CD14-positive monocyte (primary cell): ENCODE results near the gene NPAT. TPM values are rescaled to one million over a fixed set of nuclear protein-coding genes. Genes with fewer than 3 reads are reported as not detected.

Experiments used
- DNase-seq, 3 donors: peaks; one replicate each; pipeline ENCODE4 v3.0.0-alpha.2; 2011 to 2022
- H2AFZ ChIP-seq: 2 replicates; pipeline ENCODE4 v1.6.0; 2012; ENCODE audit warnings: mild to moderate bottlenecking, low read depth, low read length, inconsistent platforms; ENCODE audit not compliant: insufficient read depth, poor library complexity, severe bottlenecking
- H3K27ac ChIP-seq, 2 donors: 1 replicate in 1 of 2; 2 replicates in 1 of 2; pipeline ENCODE4 v1.5.1; 2012 to 2013; ENCODE audit warnings: low read length in 2 of 2, control low read depth in 1 of 2, inconsistent platforms in 1 of 2, low read depth in 1 of 2, mild to moderate bottlenecking in 1 of 2
- H3K27me3 ChIP-seq, 2 donors: one replicate each; pipeline versions ENCODE4 v1.6.0 to v1.6.1; 2011 to 2013; ENCODE audit warnings: low read length in 2 of 2; ENCODE audit not compliant: control insufficient read depth in 2 of 2, insufficient read depth in 2 of 2
- H3K36me3 ChIP-seq, 2 donors: replicated peaks in 1 of 2; 1 replicate in 1 of 2; 2 replicates in 1 of 2; pipeline versions ENCODE4 v1.5.1 to v1.6.1; 2012 to 2013; ENCODE audit warnings: low read length in 2 of 2, control low read depth in 1 of 2, inconsistent platforms in 1 of 2, mild to moderate bottlenecking in 1 of 2; ENCODE audit not compliant: insufficient read depth in 2 of 2, control insufficient read depth in 1 of 2
- H3K4me1 ChIP-seq, 2 donors: 1 replicate in 1 of 2; 2 replicates in 1 of 2; pipeline versions ENCODE4 v1.5.1 to v1.6.1; 2012 to 2013; ENCODE audit warnings: low read length in 2 of 2, control low read depth in 1 of 2, inconsistent platforms in 1 of 2, mild to moderate bottlenecking in 1 of 2, moderate library complexity in 1 of 2; ENCODE audit not compliant: insufficient read depth in 2 of 2, control insufficient read depth in 1 of 2
- H3K4me2 ChIP-seq: replicated peaks from 2 replicates; pipeline ENCODE3; 2012; ENCODE audit warnings: low read length, moderate library complexity, mild to moderate bottlenecking; ENCODE audit not compliant: poor library complexity, severe bottlenecking; ENCODE audit errors: extremely low read depth
- H3K4me3 ChIP-seq, 3 experiments: fragments of 200-600 bp in 1 of 3; sonication (generic) in 1 of 3; replicated peaks in 1 of 3; 1 replicate in 2 of 3; 2 replicates in 1 of 3; pipeline ENCODE4 v1.5.1; 2011 to 2013; ENCODE audit warnings: low read length in 3 of 3, mild to moderate bottlenecking in 3 of 3, control low read depth in 2 of 3, low read depth in 2 of 3, inconsistent platforms in 1 of 3, moderate library complexity in 1 of 3
- H3K79me2 ChIP-seq: 2 replicates; pipeline ENCODE4 v1.6.0; 2012; ENCODE audit warnings: mild to moderate bottlenecking, control low read depth, inconsistent platforms, low read length, moderate library complexity; ENCODE audit not compliant: insufficient read depth
- H3K9ac ChIP-seq: 2 replicates; pipeline ENCODE4 v1.6.0; 2017; ENCODE audit warnings: low read length, mild to moderate bottlenecking; ENCODE audit not compliant: insufficient read depth, poor library complexity, severe bottlenecking
- H3K9me3 ChIP-seq, 2 donors: replicated peaks in 1 of 2; 1 replicate in 1 of 2; 2 replicates in 1 of 2; pipeline versions ENCODE4 v1.5.1 to v1.6.1; 2012 to 2013; ENCODE audit warnings: low read length in 2 of 2, control low read depth in 1 of 2; ENCODE audit not compliant: control insufficient read depth in 1 of 2, insufficient read depth in 1 of 2
- H4K20me1 ChIP-seq: 2 replicates; pipeline ENCODE4 v1.6.0; 2012; ENCODE audit warnings: mild to moderate bottlenecking, low read length, control low read depth, moderate library complexity; ENCODE audit not compliant: insufficient read depth
- H3K27ac Mint-ChIP-seq, 7 donors: one replicate each; pipeline ENCODE4 v1.8.0; 2020; ENCODE audit warnings: mild to moderate bottlenecking in 7 of 7, mixed read lengths in 7 of 7, moderate library complexity in 6 of 7, inconsistent platforms in 2 of 7
- H3K27me3 Mint-ChIP-seq, 3 donors: one replicate each; pipeline ENCODE4 v1.8.0; 2021 to 2022; ENCODE audit warnings: low read depth in 3 of 3, mild to moderate bottlenecking in 3 of 3, mixed read lengths in 3 of 3, moderate library complexity in 3 of 3, inconsistent platforms in 1 of 3
- H3K36me3 Mint-ChIP-seq, 2 donors: one replicate each; pipeline ENCODE4 v1.8.0; 2020; ENCODE audit warnings: mixed read lengths in 2 of 2, inconsistent platforms in 1 of 2, mild to moderate bottlenecking in 1 of 2
- H3K4me1 Mint-ChIP-seq: one replicate; pipeline ENCODE4 v1.8.0; 2020; ENCODE audit warnings: mild to moderate bottlenecking, mixed read lengths
- H3K4me3 Mint-ChIP-seq, 2 donors: one replicate each; pipeline ENCODE4 v1.8.0; 2020; ENCODE audit warnings: mild to moderate bottlenecking in 2 of 2, mixed read lengths in 2 of 2, moderate library complexity in 1 of 2
- H3K9me3 Mint-ChIP-seq, 7 donors: one replicate each; pipeline ENCODE4 v1.8.0; 2020 to 2022; ENCODE audit warnings: mixed read lengths in 7 of 7, mild to moderate bottlenecking in 6 of 7, moderate library complexity in 6 of 7, inconsistent platforms in 2 of 7
- CTCF ChIP-seq: fragments of 200-600 bp; IDR thresholded peaks from one replicate; pipeline ENCODE4 v1.8.0; 2022; ENCODE audit warnings: antibody characterized with exemption, mild to moderate bottlenecking
- WGBS: methylation state at CpG from one replicate; pipeline ENCODE4 v1.1.5; 2013; ENCODE audit warnings: missing lambda C conversion rate; ENCODE audit not compliant: insufficient coverage; 5-methylcytosine and 5-hydroxymethylcytosine counted together
- intact Hi-C, 2 donors: fragments of 100-400 bp; cut with micrococcal nuclease; formaldehyde crosslinking; loops; one replicate each; pipeline versions ENCODE4 v1.15.0 to v1.15.1; 2023
- polyA plus RNA-seq, 3 donors: library from polyadenylated mRNA; depleted of rRNA in 1 of 3; unstranded in 2 of 3; stranded (reverse) in 1 of 3; fragments of 300-500 nt in 2 of 3; fragments of >200 nt in 1 of 3; fragmentation: Illumina TruSeq in 2 of 3; gene quantifications; 1 replicate in 2 of 3; 2 replicates in 1 of 3; pipeline ENCODE4 v1.2.3, GENCODE V29; 2012 to 2021

Gene NPAT
- polyA plus RNA-seq, 3 donors = 3.7 to 5.0 (median 4.1) TPM

GRCh38 chr11:108253176-108253575, 30.7 kb upstream of the NPAT start:
- H3K4me2 ChIP-seq = no peak overlapping the region
- Mint-ChIP-seq H3K4me1 (no peaks in the 10 kb centered on the region), H3K27ac (no peak overlapping the region), H3K9me3 (no peaks in the 10 kb centered on the region), H3K27me3 (no peaks in the 10 kb centered on the region), H3K4me3 (no peak overlapping the region), H3K36me3 (peaks cover 72 to 81% of the 10 kb centered on the region in 2 donors)
- no peak for DNase-seq
- H3K27me3 ChIP-seq = no peaks in the 10 kb centered on the region
- no peak overlapping the region for H2AFZ ChIP-seq
- no peaks in the 10 kb centered on the region for H4K20me1 ChIP-seq
- no peak overlapping the region for H3K27ac ChIP-seq
- no peaks in the 10 kb centered on the region for H3K79me2 ChIP-seq
- H3K9ac ChIP-seq = no peak overlapping the region
- WGBS = no CpG with 5 or more reads among the region's 1 CpG
- no peak for TF ChIP-seq CTCF
- no peaks in the 10 kb centered on the region for H3K4me1 ChIP-seq
- peaks cover 84 to 96% of the 10 kb centered on the region in 2 donors for H3K36me3 ChIP-seq
- intact Hi-C loops = no loop called here
- H3K9me3 ChIP-seq = no peaks in the 10 kb centered on the region
- H3K4me3 ChIP-seq = no peak overlapping the region

- Histone ChIP-seq H3K4me1 (peaks cover 9 to 19% of the 10 kb centered on the region in 2 donors), H4K20me1 (no peaks in the 10 kb centered on the region), H3K27ac (peak overlapping the region in 1 of 2 donors; percentile 59), H3K9ac (no peak overlapping the region), H3K9me3 (no peaks in the 10 kb centered on the region), H3K36me3 (peaks cover 53 to 84% of the 10 kb centered on the region in 2 donors), H2AFZ (no peak overlapping the region), H3K79me2 (no peaks in the 10 kb centered on the region), H3K27me3 (no peaks in the 10 kb centered on the region), H3K4me2 (no peak overlapping the region), H3K4me3 (no peak overlapping the region)
- Mint-ChIP-seq H3K27ac (peak overlapping the region in 1 of 7 donors; percentile 58), H3K9me3 (no peaks in the 10 kb centered on the region), H3K4me1 (peaks cover 14% of the 10 kb centered on the region), H3K4me3 (no peak overlapping the region), H3K27me3 (peaks cover 0 to 1% (median 0%) of the 10 kb centered on the region in 3 donors), H3K36me3 (peaks cover 58 to 61% of the 10 kb centered on the region in 2 donors)
- WGBS = no CpG with 5 or more reads among the region's 2 CpGs
- no peak for DNase-seq
- intact Hi-C loops = no loop called here
- TF ChIP-seq CTCF = no peak
Measured at GRCh38 chr11:108246885-108247284, 24.4 kb upstream of the NPAT start.
